HG02970 (cell line): ENCODE data around the gene CCDC24.

ENCODE experiments used
- ATAC-seq: cut with Tn5 transposase; IDR thresholded peaks from one replicate; pipeline ENCODE4 v1.9.1; 2021; ENCODE audit warnings: mild to moderate bottlenecking, moderate library complexity, moderate number of reproducible peaks; ENCODE audit not compliant: unreplicated experiment, low FRiP score

The CCDC24 gene

GRCh38 chr1:44021156-44021555 lies 29.8 kb downstream of the CCDC24 start:
- ATAC-seq, result no peak

- ATAC-seq, result no peak
These were observed 30.4 kb downstream of the CCDC24 start for GRCh38 chr1:44021581-44022321.

GRCh38 chr1:44024031-44024902 lies 32.9 kb downstream of the CCDC24 start:
- no peak for ATAC-seq

- ATAC-seq, result no peak
These were observed 33.6 kb downstream of the CCDC24 start for GRCh38 chr1:44024903-44025525.

- ATAC-seq, result no peak
These were observed 34.4 kb downstream of the CCDC24 start for GRCh38 chr1:44025816-44026215.

GRCh38 chr1:44027320-44027719 lies 35.9 kb downstream of the CCDC24 start:
- ATAC-seq, result no peak

GRCh38 chr1:44029260-44029910 lies 38.0 kb downstream of the CCDC24 start:
- peak; percentile 12 for ATAC-seq

- peak; percentile 77 for ATAC-seq
These were observed 38.7 kb downstream of the CCDC24 start for GRCh38 chr1:44029911-44030604.

- ATAC-seq, result peak; percentile 14
These were observed 39.3 kb downstream of the CCDC24 start for GRCh38 chr1:44030605-44031251.

GRCh38 chr1:44031252-44032169 lies 40.1 kb downstream of the CCDC24 start, which contains the start of gene SLC6A9:
Gene SLC6A9 (minus strand): TSS chr1:44031462. CDS start chr1:44024277, 7,185 bp downstream.
- ATAC-seq, result no peak

- ATAC-seq, result no peak
These were observed 40.9 kb downstream of the CCDC24 start for GRCh38 chr1:44032170-44032790.

- ATAC-seq, result no peak
These were observed 41.7 kb downstream of the CCDC24 start for GRCh38 chr1:44033041-44033575.

- ATAC-seq, result no peak
These were observed 42.4 kb downstream of the CCDC24 start for GRCh38 chr1:44033756-44034155.

GRCh38 chr1:44034423-44034822 lies 43.0 kb downstream of the CCDC24 start:
- ATAC-seq, result no peak

GRCh38 chr1:44034976-44035716 lies 43.7 kb downstream of the CCDC24 start:
- no peak for ATAC-seq

GRCh38 chr1:44035726-44036408 lies 44.5 kb downstream of the CCDC24 start:
- ATAC-seq, result no peak
